Prostate gland (tissue), 2 donors: ENCODE data around the gene F8A3. TPM values are rescaled to one million over a fixed set of nuclear protein-coding genes. Genes with fewer than 3 reads are reported as not detected.

Experiments used
- DNase-seq: peaks from one replicate; pipeline ENCODE4 v3.0.0-alpha.2; 2019; ENCODE audit warnings: low spot score
- H3K27ac ChIP-seq, 2 donors: fragments of 200-600 bp; sonication (generic); 2 replicates each; pipeline ENCODE4 v1.5.1; 2017 to 2019
- H3K27me3 ChIP-seq: fragments of 200-600 bp; sonication (generic); replicated peaks from 2 replicates; pipeline ENCODE4 v1.5.1; 2019; ENCODE audit not compliant: insufficient read depth
- H3K36me3 ChIP-seq, 2 donors: fragments of 200-600 bp; sonication (generic); 1 replicate in 1 of 2; 2 replicates in 1 of 2; pipeline versions ENCODE4 v1.5.1 to v1.8.1; 2017 to 2019
- H3K4me1 ChIP-seq: fragments of 200-600 bp; sonication (generic); replicated peaks from 2 replicates; pipeline ENCODE4 v1.5.1; 2019
- H3K4me3 ChIP-seq, 2 donors: fragments of 200-600 bp; sonication (generic); 2 replicates each; pipeline ENCODE4 v1.5.1; 2017 to 2019
- H3K9me3 ChIP-seq: fragments of 200-600 bp; sonication (generic); 2 replicates; pipeline ENCODE4 v1.5.1; 2017
- POLR2A ChIP-seq: fragments of 450-650 bp; IDR thresholded peaks from one replicate; pipeline ENCODE4 v1.6.1; 2016; ENCODE audit warnings: antibody characterized with exemption, mild to moderate bottlenecking
- POLR2AphosphoS5 ChIP-seq: sonication (generic); formaldehyde crosslinking; IDR thresholded peaks from one replicate; pipeline ENCODE4 v1.6.1; 2017; ENCODE audit warnings: antibody characterized with exemption
- WGBS: methylation state at CpG from one replicate; pipeline ENCODE4 v1.1.5; 2018; 5-methylcytosine and 5-hydroxymethylcytosine counted together
- intact Hi-C: fragments of 100-400 bp; cut with DNase I; formaldehyde crosslinking; loops from one replicate; pipeline ENCODE4 v1.14.2; 2022
- microRNA-seq: library from miRNA; unstranded; fragments of <30 nt; microRNA quantifications from one replicate; pipeline ENCODE4, GENCODE V29; 2016
- small RNA-seq, 2 donors: library from RNA; depleted of rRNA; stranded (forward); fragments of <200 nt; gene quantifications; one replicate each; pipeline ENCODE3, GENCODE V24; 2016
- total RNA-seq, 2 donors: library from RNA; depleted of rRNA; stranded (reverse); fragments of >200 nt; gene quantifications; one replicate each; pipeline ENCODE4 v1.1.0, GENCODE V29; 2016
- TF ChIP-seq, protein P1 (sequence below), 4 experiments: fragments of 200-600 bp in 2 of 4; fragments of 450-650 bp in 2 of 4; sonication (generic) in 2 of 4; IDR thresholded peaks; 1 replicate in 3 of 4; 2 replicates in 1 of 4; pipeline ENCODE4 v1.5.1; 2016 to 2019; ENCODE audit warnings: antibody characterized with exemption in 4 of 4, mild to moderate bottlenecking in 2 of 4, moderate library complexity in 2 of 4

Gene F8A3
- total RNA-seq, 2 donors from 2014 or later = 23.1 to 33.1 TPM

DNA sequence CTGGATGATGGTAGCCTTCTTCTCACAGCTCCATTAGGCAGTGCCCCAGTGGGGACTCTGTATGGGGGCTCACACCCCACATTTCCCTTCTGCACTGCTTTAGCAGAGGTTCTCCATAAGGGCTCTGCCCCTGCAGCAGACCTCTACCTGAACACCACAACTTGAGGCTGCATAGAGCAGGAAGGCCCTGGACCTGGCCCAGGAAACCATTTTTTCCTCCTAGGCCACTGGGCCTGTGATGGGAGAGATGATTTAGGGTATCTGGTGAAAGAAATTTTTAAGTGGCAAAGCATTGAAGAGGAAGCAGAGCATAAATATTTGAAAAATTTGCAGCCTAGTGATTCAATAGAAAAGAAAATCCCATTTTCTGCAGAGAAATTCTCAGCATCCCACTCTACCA is 17.3 kb downstream of the F8A3 start:
- Histone ChIP-seq H3K27ac (no peak overlapping the region), H3K27me3 (no peaks in the 10 kb centered on the region), H3K4me1 (no peaks in the 10 kb centered on the region), H3K4me3 (no peak overlapping the region), H3K9me3 (no peaks in the 10 kb centered on the region), H3K36me3 (no peaks in the 10 kb centered on the region)
- TF ChIP-seq, protein P1, sequence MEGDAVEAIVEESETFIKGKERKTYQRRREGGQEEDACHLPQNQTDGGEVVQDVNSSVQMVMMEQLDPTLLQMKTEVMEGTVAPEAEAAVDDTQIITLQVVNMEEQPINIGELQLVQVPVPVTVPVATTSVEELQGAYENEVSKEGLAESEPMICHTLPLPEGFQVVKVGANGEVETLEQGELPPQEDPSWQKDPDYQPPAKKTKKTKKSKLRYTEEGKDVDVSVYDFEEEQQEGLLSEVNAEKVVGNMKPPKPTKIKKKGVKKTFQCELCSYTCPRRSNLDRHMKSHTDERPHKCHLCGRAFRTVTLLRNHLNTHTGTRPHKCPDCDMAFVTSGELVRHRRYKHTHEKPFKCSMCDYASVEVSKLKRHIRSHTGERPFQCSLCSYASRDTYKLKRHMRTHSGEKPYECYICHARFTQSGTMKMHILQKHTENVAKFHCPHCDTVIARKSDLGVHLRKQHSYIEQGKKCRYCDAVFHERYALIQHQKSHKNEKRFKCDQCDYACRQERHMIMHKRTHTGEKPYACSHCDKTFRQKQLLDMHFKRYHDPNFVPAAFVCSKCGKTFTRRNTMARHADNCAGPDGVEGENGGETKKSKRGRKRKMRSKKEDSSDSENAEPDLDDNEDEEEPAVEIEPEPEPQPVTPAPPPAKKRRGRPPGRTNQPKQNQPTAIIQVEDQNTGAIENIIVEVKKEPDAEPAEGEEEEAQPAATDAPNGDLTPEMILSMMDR (IDR thresholded peaks at IDR 0.05) = no peak
- TF ChIP-seq POLR2AphosphoS5 (no peak), POLR2A (no peak)
- intact Hi-C loops = no loop called here
- no peak for DNase-seq

DNA sequence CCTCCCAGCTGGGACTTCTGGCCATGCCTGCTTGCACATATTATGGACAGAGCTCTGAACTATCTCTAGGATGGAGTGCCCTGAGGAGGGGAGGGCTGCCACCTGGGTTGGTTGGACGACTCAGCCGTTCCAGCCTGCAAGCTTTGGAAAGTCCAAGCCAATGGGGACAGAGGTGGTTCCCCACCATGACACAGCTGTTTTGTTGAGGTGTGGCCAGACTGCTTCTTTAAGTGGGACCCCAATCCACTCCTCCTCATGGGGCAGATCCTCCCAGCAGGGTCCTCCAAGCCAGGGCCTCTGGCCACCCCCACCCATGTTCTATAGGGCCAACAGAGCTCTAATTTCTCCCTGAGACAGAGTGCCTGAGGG is 22.7 kb downstream of the F8A3 start:
- intact Hi-C loops = no loop called here
- no peak for DNase-seq
- TF ChIP-seq POLR2A (no peak), POLR2AphosphoS5 (no peak)
- TF ChIP-seq, protein P1 (IDR thresholded peaks at IDR 0.05) = no peak
- no CpG with 5 or more reads among the region's 2 CpGs for whole genome bisulfite sequencing
- H3K36me3 ChIP-seq = no peaks in the 10 kb centered on the region
- no peaks in the 10 kb centered on the region for H3K9me3 ChIP-seq
- no peaks in the 10 kb centered on the region for H3K27me3 ChIP-seq
- no peak overlapping the region for H3K4me3 ChIP-seq
- no peak overlapping the region for H3K27ac ChIP-seq
- H3K4me1 ChIP-seq = no peaks in the 10 kb centered on the region

DNA sequence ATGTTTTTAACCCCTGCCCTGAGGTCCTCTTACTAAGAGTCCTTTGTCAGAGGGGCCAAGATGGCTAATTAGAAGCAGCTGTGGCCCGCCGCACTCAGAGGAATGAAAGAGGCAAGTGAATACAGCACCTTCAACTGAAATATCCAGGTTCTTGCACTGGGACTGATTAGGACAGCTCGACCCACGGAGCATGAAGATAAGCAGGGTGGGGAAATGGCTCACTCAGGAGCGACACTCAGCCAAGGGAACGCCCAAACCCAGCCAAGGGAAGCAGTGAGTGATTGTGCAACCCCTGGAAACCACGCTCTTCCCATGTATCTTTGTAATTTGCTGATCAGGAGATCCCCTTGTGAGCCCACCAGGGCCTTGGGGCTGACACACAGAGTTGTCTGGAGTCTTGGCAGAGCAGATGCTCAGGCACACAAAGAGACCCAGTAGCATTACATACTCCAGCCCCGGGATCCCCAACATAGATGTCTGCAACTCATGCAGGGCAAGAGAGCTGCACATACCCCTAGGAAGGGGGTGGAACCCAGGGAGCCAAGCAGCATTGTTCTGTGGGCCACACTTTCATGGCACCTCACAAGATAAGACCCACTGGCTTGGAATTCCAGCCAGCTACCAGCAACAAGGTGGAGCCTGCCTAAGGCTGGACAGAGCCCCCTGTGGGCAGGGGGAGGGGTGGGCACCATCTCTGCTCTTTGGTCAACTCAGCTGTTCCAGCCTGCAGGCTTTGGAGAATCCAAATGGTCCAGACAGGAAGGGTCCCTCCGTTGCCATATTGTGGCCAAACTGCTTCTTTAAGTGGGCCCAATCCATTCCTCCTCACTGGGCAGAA is 23.3 kb downstream of the F8A3 start:
- no peaks in the 10 kb centered on the region for H3K36me3 ChIP-seq
- no peaks in the 10 kb centered on the region for H3K9me3 ChIP-seq
- no peak for DNase-seq
- TF ChIP-seq POLR2A (no peak), POLR2AphosphoS5 (no peak)
- TF ChIP-seq, protein P1 (IDR thresholded peaks at IDR 0.05) = no peak
- H3K27me3 ChIP-seq = no peaks in the 10 kb centered on the region
- H3K4me1 ChIP-seq = no peaks in the 10 kb centered on the region
- no peak overlapping the region for H3K4me3 ChIP-seq
- H3K27ac ChIP-seq = no peak overlapping the region
- WGBS = 85% methylated on average over 4 of the region's 9 CpGs
- intact Hi-C loops = no loop called here

DNA sequence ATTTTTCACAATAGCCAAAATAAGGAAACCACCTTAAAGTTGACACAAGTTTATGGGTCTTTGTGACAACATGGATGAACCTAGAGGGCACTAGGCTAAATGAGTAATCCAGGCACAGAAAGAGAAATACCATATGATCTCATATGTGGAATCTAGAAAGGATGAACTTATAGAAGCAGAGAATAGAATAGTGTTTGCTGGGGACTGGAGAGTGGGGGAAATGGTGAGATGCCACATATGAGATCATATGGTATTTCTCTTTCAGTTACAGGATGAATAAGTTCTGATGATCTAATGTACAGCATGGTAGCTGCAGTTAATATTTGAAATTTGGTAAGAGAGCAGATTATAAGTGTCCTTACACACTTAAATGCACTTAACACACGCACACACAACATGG is 40.7 kb downstream of the F8A3 start:
- Histone ChIP-seq H3K9me3 (no peaks in the 10 kb centered on the region), H3K36me3 (no peaks in the 10 kb centered on the region), H3K4me1 (no peaks in the 10 kb centered on the region), H3K27me3 (no peaks in the 10 kb centered on the region), H3K27ac (no peak overlapping the region), H3K4me3 (no peak overlapping the region)
- intact Hi-C loops = no loop called here
- no peak for TF ChIP-seq POLR2AphosphoS5
- TF ChIP-seq, protein P1 (IDR thresholded peaks at IDR 0.05) = no peak
- no peak for TF ChIP-seq POLR2A
- no peak for DNase-seq
- WGBS = 91% methylated on average over 1 of the region's 1 CpG

Small RNA genes lying within 50 kb of the gene (microRNA-seq; reads per million reads assigned to microRNA genes)
- gene MIR1184-3 = not detected

Small RNA genes lying within 50 kb of the gene (small RNA-seq; reads per million reads assigned to genes)
- 0 reads per million in 2 donors for gene MIR1184-3

Other genes with a start within 250 kb of the F8A3 start
- 10 to 100 TPM; 20.8 to 32.2 TPM for gene VBP1, start 242.2 kb downstream of the F8A3 start, total RNA-seq
- gene RAB39B, start 194.1 kb downstream of the F8A3 start, total RNA-seq = 1 to 10 TPM; 2.5 to 3.6 TPM
- gene CLIC2, start 124.0 kb downstream of the F8A3 start, total RNA-seq = 1 to 10 TPM; 2.4 to 4.0 TPM
- 10 to 100 TPM; 15.2 to 16.4 TPM for gene F8A2, start 76.5 kb downstream of the F8A3 start, total RNA-seq
- gene SPRY3, start 154.0 kb upstream of the F8A3 start, total RNA-seq = under 1 TPM; 0.41 to 0.97 TPM
- gene TMLHE, start 154.3 kb upstream of the F8A3 start, total RNA-seq = 1 to 10 TPM; 5.1 to 9.3 TPM